CD4-positive, alpha-beta memory T cell (primary cell): ENCODE data around the gene OPA3. TPM values are rescaled to one million over a fixed set of nuclear protein-coding genes. Genes with fewer than 3 reads are reported as not detected.

ENCODE experiments used
- CTCF ChIA-PET: fragments of 350-600 bp; sonication (Branson Sonifier 250); formaldehyde crosslinking; loops from one replicate; lab custom pipeline; 2021; ENCODE audit warnings: inconsistent platforms; ENCODE audit not compliant: partially characterized antibody; lab: Charles Lee
- POLR2A ChIA-PET: fragments of 350-600 bp; sonication (Branson Sonifier 250); formaldehyde crosslinking; loops from one replicate; lab custom pipeline; 2021; ENCODE audit not compliant: partially characterized antibody; lab: Charles Lee
- DNase-seq, 5 donors: peaks; one replicate each; pipeline versions ENCODE4 v3.0.0 to v3.0.0-alpha.2; 2020 to 2022; ENCODE audit warnings: mixed read lengths in 1 of 5
- H3K27ac ChIP-seq: one replicate; pipeline ENCODE4 v1.7.0; 2013; ENCODE audit warnings: low read depth, low read length
- H3K27me3 ChIP-seq: 2 replicates; pipeline ENCODE4 v1.7.0; 2013; ENCODE audit warnings: mild to moderate bottlenecking, low read length, moderate library complexity; ENCODE audit not compliant: insufficient read depth
- H3K36me3 ChIP-seq: 2 replicates; pipeline ENCODE4 v1.7.0; 2013; ENCODE audit warnings: mild to moderate bottlenecking, low read length, moderate library complexity; ENCODE audit not compliant: insufficient read depth
- H3K4me1 ChIP-seq: 2 replicates; pipeline ENCODE4 v1.7.0; 2013; ENCODE audit warnings: mild to moderate bottlenecking, low read length, moderate library complexity; ENCODE audit not compliant: insufficient read depth
- H3K4me3 ChIP-seq, 2 donors: one replicate each; pipeline ENCODE4 v1.7.0; 2013; ENCODE audit warnings: low read length in 2 of 2, mild to moderate bottlenecking in 1 of 2
- H3K9me3 ChIP-seq, 2 donors: one replicate each; pipeline ENCODE4 v1.7.0; 2013; ENCODE audit warnings: low read length in 2 of 2, control low read depth in 1 of 2; ENCODE audit not compliant: control insufficient read depth in 1 of 2
- H3K27ac Mint-ChIP-seq, 7 donors: one replicate each; pipeline ENCODE4 v1.8.0; 2020 to 2021; ENCODE audit warnings: mixed read lengths in 7 of 7, mild to moderate bottlenecking in 6 of 7, inconsistent platforms in 3 of 7, moderate library complexity in 3 of 7
- H3K27me3 Mint-ChIP-seq, 2 donors: one replicate each; pipeline ENCODE4 v1.8.0; 2020 to 2021; ENCODE audit warnings: mixed read lengths in 2 of 2
- H3K36me3 Mint-ChIP-seq, 2 donors: one replicate each; pipeline ENCODE4 v1.8.0; 2020 to 2021; ENCODE audit warnings: mixed read lengths in 2 of 2, inconsistent platforms in 1 of 2, mild to moderate bottlenecking in 1 of 2
- H3K4me1 Mint-ChIP-seq, 4 donors: one replicate each; pipeline ENCODE4 v1.8.0; 2020 to 2021; ENCODE audit warnings: mixed read lengths in 4 of 4, mild to moderate bottlenecking in 1 of 4
- H3K4me3 Mint-ChIP-seq, 8 donors: one replicate each; pipeline ENCODE4 v1.8.0; 2020 to 2021; ENCODE audit warnings: mixed read lengths in 8 of 8, mild to moderate bottlenecking in 7 of 8, moderate library complexity in 6 of 8, inconsistent platforms in 3 of 8
- H3K9me3 Mint-ChIP-seq, 8 donors: one replicate each; pipeline ENCODE4 v1.8.0; 2020 to 2021; ENCODE audit warnings: mixed read lengths in 8 of 8, mild to moderate bottlenecking in 5 of 8, inconsistent platforms in 3 of 8, moderate library complexity in 1 of 8
- intact Hi-C: fragments of 100-400 bp; cut with micrococcal nuclease; formaldehyde crosslinking; loops from one replicate; pipeline ENCODE4 v1.15.1; 2023
- polyA plus RNA-seq, 2 donors: library from polyadenylated mRNA; unstranded; fragments of 300-500 nt; fragmentation: Illumina TruSeq; gene quantifications; one replicate each; pipeline ENCODE4 v1.2.3, GENCODE V29; 2021
- total RNA-seq, 2 experiments: library from RNA; stranded (reverse); gene quantifications; one replicate each; pipeline ENCODE4 v1.2.3, GENCODE V29; 2021

The OPA3 gene
- total and polyA plus RNA-seq, 4 experiments from 2014 or later: 4.4 to 12.9 (median 10.3) TPM

- no peaks in the 10 kb centered on the region for H3K9me3 Mint-ChIP-seq
- H3K36me3 Mint-ChIP-seq: peaks cover 10 to 41% of the 10 kb centered on the region in 2 donors
- peak overlapping the region in 3 of 7 donors; percentile 24 to 68 (median 35) for H3K27ac Mint-ChIP-seq
- H3K4me3 Mint-ChIP-seq: no peak overlapping the region
- intact Hi-C loops: no loop called here
- Histone ChIP-seq H3K9me3 (no peaks in the 10 kb centered on the region), H3K27ac (no peak overlapping the region), H3K4me3 (no peak overlapping the region), H3K36me3 (peaks cover 20% of the 10 kb centered on the region), H3K27me3 (no peaks in the 10 kb centered on the region), H3K4me1 (peaks cover 34% of the 10 kb centered on the region)
- H3K27me3 Mint-ChIP-seq: no peaks in the 10 kb centered on the region
- peaks cover 19 to 36% (median 29%) of the 10 kb centered on the region in 4 donors for H3K4me1 Mint-ChIP-seq
- POLR2A ChIA-PET: interaction anchor here (1.1 kb wide), 1 partner anchor 10 kb away, joined by 3 read pairs; no protein-coding TSS in a partner anchor
- CTCF ChIA-PET: interaction anchor here (1.4 kb wide), 1 partner anchor 19 kb away, joined by 3 read pairs; the partner anchor contains the start of gene PPM1N
- no peak for DNase-seq
Measured at GRCh38 chr19:45517641-45518468, 66.7 kb downstream of the OPA3 start.

GRCh38 chr19:45517238-45517637 lies 67.4 kb downstream of the OPA3 start:
- H3K9me3 ChIP-seq: no peaks in the 10 kb centered on the region
- H3K27me3 ChIP-seq: no peaks in the 10 kb centered on the region
- Mint-ChIP-seq H3K27ac (peak overlapping the region in 6 of 7 donors; percentile 24 to 95 (median 46)), H3K27me3 (no peaks in the 10 kb centered on the region), H3K36me3 (peaks cover 10 to 37% of the 10 kb centered on the region in 2 donors), H3K9me3 (no peaks in the 10 kb centered on the region), H3K4me1 (peaks cover 21 to 39% (median 31%) of the 10 kb centered on the region in 4 donors), H3K4me3 (peak overlapping the region in 1 of 8 donors; percentile 21)
- intact Hi-C loops: no loop called here
- ChIA-PET CTCF (no interaction called here), POLR2A (no interaction called here)
- H3K27ac ChIP-seq: no peak overlapping the region
- H3K4me3 ChIP-seq: no peak overlapping the region
- DNase-seq: no peak
- peaks cover 20% of the 10 kb centered on the region for H3K36me3 ChIP-seq
- peaks cover 38% of the 10 kb centered on the region for H3K4me1 ChIP-seq

- no peaks in the 10 kb centered on the region for H3K27me3 Mint-ChIP-seq
- peaks cover 26 to 51% (median 41%) of the 10 kb centered on the region in 4 donors for H3K4me1 Mint-ChIP-seq
- POLR2A ChIA-PET: interaction anchor here (1.1 kb wide), 1 partner anchor 126 kb away, joined by 3 read pairs; no protein-coding TSS in a partner anchor
- H3K27ac Mint-ChIP-seq: peak overlapping the region; percentile 85 to 91 (median 91)
- peak overlapping the region in 6 of 8 donors; percentile 42 to 71 (median 53) for H3K4me3 Mint-ChIP-seq
- Histone ChIP-seq H3K36me3 (peaks cover 14% of the 10 kb centered on the region), H3K4me3 (no peak overlapping the region), H3K27me3 (no peaks in the 10 kb centered on the region), H3K9me3 (no peaks in the 10 kb centered on the region), H3K4me1 (peaks cover 50% of the 10 kb centered on the region), H3K27ac (peak overlapping the region; percentile 70)
- H3K36me3 Mint-ChIP-seq: peaks cover 10 to 29% of the 10 kb centered on the region in 2 donors
- CTCF ChIA-PET: interaction anchor here (1.1 to 2.2 kb wide), 5 partner anchors 8 to 126 kb away, joined by 3 to 7 read pairs (median 3); no protein-coding TSS in a partner anchor
- no peaks in the 10 kb centered on the region for H3K9me3 Mint-ChIP-seq
- DNase-seq: no peak
- intact Hi-C loops: no loop called here
Measured at GRCh38 chr19:45515807-45516401, 68.7 kb downstream of the OPA3 start.

GRCh38 chr19:45515081-45515624 lies 69.4 kb downstream of the OPA3 start:
- Histone ChIP-seq H3K27ac (peak overlapping the region; percentile 70), H3K9me3 (no peaks in the 10 kb centered on the region), H3K4me1 (peaks cover 57% of the 10 kb centered on the region), H3K36me3 (peaks cover 8% of the 10 kb centered on the region), H3K4me3 (no peak overlapping the region), H3K27me3 (no peaks in the 10 kb centered on the region)
- DNase-seq: peak in 1 of 5 donors; percentile 61
- POLR2A ChIA-PET: interaction anchor here (0.6 to 1.1 kb wide), 3 partner anchors 46 to 494 kb away, joined by 3 to 5 read pairs (median 3); no protein-coding TSS in a partner anchor
- Mint-ChIP-seq H3K9me3 (no peaks in the 10 kb centered on the region), H3K36me3 (peaks cover 10 to 26% of the 10 kb centered on the region in 2 donors), H3K4me1 (peaks cover 29 to 57% (median 46%) of the 10 kb centered on the region in 4 donors), H3K27me3 (no peaks in the 10 kb centered on the region), H3K27ac (peak overlapping the region; percentile 85 to 91 (median 91)), H3K4me3 (peak overlapping the region in 7 of 8 donors; percentile 52 to 71 (median 57))
- intact Hi-C loops: no loop called here
- CTCF ChIA-PET: interaction anchor here (1.1 to 2.2 kb wide), 4 partner anchors 9 to 126 kb away, joined by 3 to 7 read pairs (median 4); no protein-coding TSS in a partner anchor

- peaks cover 5% of the 10 kb centered on the region for H3K36me3 ChIP-seq
- POLR2A ChIA-PET: interaction anchor here (0.6 to 0.8 kb wide), 2 partner anchors 45 to 493 kb away, joined by 3 to 5 read pairs; no protein-coding TSS in a partner anchor
Measured at GRCh38 chr19:45514376-45515051, 70.1 kb downstream of the OPA3 start.

GRCh38 chr19:45512881-45513483 lies 71.6 kb downstream of the OPA3 start:
- CTCF ChIA-PET: interaction anchor here (1.3 to 1.9 kb wide), 2 partner anchors 28 to 129 kb away, joined by 4 to 5 read pairs; no protein-coding TSS in a partner anchor
- peaks cover 5% of the 10 kb centered on the region for H3K36me3 ChIP-seq
- Mint-ChIP-seq H3K27me3 (no peaks in the 10 kb centered on the region), H3K36me3 (peaks cover 5 to 19% of the 10 kb centered on the region in 2 donors), H3K27ac (peak overlapping the region; percentile 36 to 90 (median 78)), H3K4me1 (peaks cover 34 to 71% (median 55%) of the 10 kb centered on the region in 4 donors), H3K4me3 (peak overlapping the region in 7 of 8 donors; percentile 22 to 62 (median 38)), H3K9me3 (no peaks in the 10 kb centered on the region)
- intact Hi-C loops: no loop called here
- H3K4me3 ChIP-seq: no peak overlapping the region
- peaks cover 66% of the 10 kb centered on the region for H3K4me1 ChIP-seq
- H3K27me3 ChIP-seq: no peaks in the 10 kb centered on the region
- no peak overlapping the region for H3K27ac ChIP-seq
- POLR2A ChIA-PET: interaction anchor here (0.9 kb wide), 1 partner anchor 14 kb away, joined by 4 read pairs; no protein-coding TSS in a partner anchor
- DNase-seq: no peak
- H3K9me3 ChIP-seq: no peaks in the 10 kb centered on the region

More at GRCh38 chr19:45514376-45515051, 70.1 kb downstream of the OPA3 start:
- no peaks in the 10 kb centered on the region for H3K9me3 ChIP-seq
- peaks cover 33 to 64% (median 51%) of the 10 kb centered on the region in 4 donors for H3K4me1 Mint-ChIP-seq
- no peaks in the 10 kb centered on the region for H3K9me3 Mint-ChIP-seq
- H3K36me3 Mint-ChIP-seq: peaks cover 10 to 22% of the 10 kb centered on the region in 2 donors
- no peak for DNase-seq
- peaks cover 63% of the 10 kb centered on the region for H3K4me1 ChIP-seq
- no peak overlapping the region for H3K4me3 ChIP-seq
- peak overlapping the region; percentile 70 for H3K27ac ChIP-seq
- CTCF ChIA-PET: interaction anchor here (2.2 kb wide), 1 partner anchor 12 kb away, joined by 7 read pairs; no protein-coding TSS in a partner anchor
- no peaks in the 10 kb centered on the region for H3K27me3 Mint-ChIP-seq
- intact Hi-C loops: no loop called here
- H3K27ac Mint-ChIP-seq: peak overlapping the region; percentile 85 to 94 (median 92)
- H3K27me3 ChIP-seq: no peaks in the 10 kb centered on the region
- H3K4me3 Mint-ChIP-seq: peak overlapping the region in 7 of 8 donors; percentile 57 to 76 (median 67)
